CD4-positive, alpha-beta T cell treated with Interferon alpha-2 for 1 hour (primary cell): ENCODE data around the gene TRABD.

Experiments
- DNase-seq, 2 donors: peaks; one replicate each; pipeline ENCODE4 v3.0.0-alpha.2; 2020 to 2022

TRABD gene

GRCh38 chr22:50220603-50221409 is 35.1 kb downstream of the TRABD start:
- DNase-seq: no peak

- DNase-seq: no peak
Measured at GRCh38 chr22:50221410-50222300, 35.9 kb downstream of the TRABD start.

GRCh38 chr22:50222508-50222907 is 36.8 kb downstream of the TRABD start:
- no peak for DNase-seq

DNA sequence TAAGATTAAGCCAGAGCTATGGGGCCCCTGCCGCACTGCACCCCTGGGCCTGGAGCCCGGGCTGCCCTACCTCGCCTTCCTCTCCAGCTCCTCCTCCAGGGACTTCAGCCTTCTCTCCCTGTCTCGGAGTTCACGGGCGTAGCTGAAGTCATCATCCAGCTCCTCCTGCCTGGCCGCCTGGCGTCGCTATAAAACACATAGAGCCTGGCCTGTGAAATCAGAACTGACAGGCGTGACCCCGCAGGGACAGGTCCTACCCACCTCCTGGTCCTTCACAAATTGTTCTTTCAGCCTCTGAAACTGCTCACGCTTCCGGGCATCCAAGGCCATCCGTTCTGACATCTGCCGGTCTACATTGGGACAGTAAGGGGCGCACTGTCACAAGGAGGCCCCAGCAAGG is 38.4 kb downstream of the TRABD start:
- DNase-seq: no peak

- no peak for DNase-seq
Measured at GRCh38 chr22:50225200-50225969, 39.7 kb downstream of the TRABD start.

- DNase-seq: no peak
Measured at GRCh38 chr22:50226063-50226874, 40.6 kb downstream of the TRABD start.

DNA sequence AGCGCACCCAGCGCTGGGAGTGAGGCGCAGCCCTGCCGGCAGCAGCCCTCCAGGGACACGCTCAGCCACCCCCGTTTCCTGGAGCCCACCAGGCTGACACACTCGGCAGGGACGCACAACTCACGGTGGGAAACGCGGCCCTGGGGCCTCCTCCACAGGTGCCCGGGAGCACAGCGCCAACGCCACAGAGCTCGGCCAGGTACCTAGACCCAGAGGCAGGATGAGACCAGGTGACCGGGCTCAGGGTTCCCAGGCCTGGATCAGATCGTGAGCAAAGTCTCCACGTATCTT is 41.1 kb downstream of the TRABD start:
- DNase-seq: no peak

DNA sequence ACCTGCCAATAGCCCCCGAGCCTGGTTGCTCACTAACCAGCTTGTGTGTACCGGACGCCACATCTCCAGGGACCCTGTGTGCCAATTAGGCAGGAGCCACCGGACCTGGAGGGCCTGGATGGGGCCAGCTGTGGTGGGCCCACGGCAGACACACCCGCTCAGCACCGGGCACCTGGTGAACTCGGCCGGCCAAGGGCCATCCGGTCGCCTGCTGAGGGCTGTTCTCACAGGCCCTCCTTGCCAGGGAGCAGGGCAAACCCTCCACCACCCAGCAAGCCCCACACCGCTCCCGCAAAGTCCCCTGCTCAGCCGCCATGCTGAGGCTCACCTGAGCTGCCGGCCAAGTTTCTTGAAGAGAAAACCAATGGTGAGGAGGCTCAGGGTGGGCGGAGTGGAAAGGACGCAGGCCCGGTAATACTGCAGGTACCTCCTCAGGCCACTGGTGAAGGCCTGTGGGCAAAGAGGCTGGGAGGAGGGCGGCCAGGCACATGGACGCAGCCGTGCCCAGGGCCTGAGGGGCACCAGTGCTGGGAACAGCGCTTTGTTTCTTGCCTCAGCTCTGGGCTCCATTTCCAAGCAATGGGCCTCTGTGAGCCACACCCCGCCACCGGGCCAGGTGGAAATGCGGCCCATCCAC is 42.0 kb downstream of the TRABD start:
- no peak for DNase-seq

DNA sequence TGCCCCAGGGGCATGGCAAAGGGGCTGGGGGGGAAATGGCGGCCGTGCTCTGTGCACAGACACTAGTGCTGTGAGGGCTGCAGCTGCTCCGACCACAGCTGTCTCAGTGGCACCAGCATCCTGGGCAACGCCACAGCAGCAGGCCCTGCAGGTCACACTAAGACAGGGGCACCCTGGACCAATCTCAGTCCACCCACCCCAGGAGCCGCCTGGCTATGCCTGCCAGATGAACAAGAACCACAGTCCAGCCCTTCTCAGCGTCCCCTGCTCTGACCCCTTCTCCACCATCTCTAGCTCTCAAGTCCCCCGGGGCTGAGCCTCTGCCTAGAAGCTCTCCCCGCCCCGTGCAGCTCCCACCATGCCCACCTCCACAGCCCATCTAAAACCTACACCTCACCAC is 42.7 kb downstream of the TRABD start:
- no peak for DNase-seq

GRCh38 chr22:50229370-50229769 is 43.7 kb downstream of the TRABD start:
- no peak for DNase-seq

GRCh38 chr22:50232481-50233151 is 46.9 kb downstream of the TRABD start:
- no peak for DNase-seq

DNA sequence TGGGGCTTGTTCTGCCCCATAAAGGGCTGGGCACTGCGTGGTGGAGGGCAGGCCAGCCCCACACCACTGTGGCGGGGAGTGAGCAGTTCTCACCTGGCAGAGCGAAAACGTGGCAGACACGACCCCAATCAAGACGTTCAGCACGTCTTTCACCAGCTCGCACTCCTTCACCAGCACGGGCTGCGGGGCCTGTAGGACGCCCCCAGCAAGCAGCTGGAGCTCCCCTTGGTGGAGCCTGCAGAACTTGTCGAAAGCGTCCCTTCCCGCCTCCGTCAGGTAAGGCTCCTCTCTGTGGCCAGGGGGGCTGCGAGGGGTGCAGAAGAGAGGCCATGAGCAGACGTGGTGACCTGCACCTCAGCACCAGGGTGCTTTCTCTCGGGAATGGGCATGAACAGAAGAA is 47.5 kb downstream of the TRABD start:
- DNase-seq: no peak

DNA sequence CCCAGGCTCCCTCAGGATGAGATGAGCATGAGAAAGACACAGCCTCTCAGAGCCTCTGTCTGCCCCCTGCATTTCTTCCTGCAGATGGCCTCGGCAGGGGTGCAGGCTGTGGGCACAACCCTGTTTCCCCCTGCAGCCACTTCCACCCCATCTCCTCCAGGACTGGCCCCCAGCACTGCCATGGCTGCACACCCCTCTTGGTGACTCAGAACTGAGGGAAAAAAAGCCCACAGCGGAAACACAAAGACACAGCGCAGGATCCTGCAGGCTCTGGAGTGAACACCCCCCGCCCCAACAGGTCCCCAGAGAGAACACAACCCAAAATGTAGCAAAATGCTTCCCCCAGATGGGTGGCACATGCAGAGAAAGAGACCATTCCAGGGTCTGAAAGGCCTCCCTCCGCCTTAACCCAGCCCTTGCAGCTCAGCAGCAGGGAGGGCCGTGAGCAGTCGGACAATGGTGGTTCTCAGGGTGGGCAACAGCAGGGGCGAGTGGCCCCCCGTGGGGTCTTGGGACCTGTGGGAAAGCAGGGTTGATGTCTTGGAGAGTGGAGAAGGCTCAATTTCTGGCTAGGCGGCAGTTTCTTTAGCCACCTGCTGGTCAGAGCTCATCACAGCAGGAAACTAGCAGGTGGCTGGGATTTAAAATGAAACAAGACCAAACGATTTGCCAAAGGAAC is 51.2 kb downstream of the TRABD start:
- DNase-seq: no peak

- no peak for DNase-seq
Measured at GRCh38 chr22:50238755-50239154, 53.0 kb downstream of the TRABD start.

GRCh38 chr22:50242406-50242949 is 56.8 kb downstream of the TRABD start:
- DNase-seq: no peak

- no peak for DNase-seq
Measured at GRCh38 chr22:50243685-50244419, 58.1 kb downstream of the TRABD start.

GRCh38 chr22:50244420-50245213 is 58.9 kb downstream of the TRABD start, which contains the start of gene TUBGCP6:
TSS of gene TUBGCP6 (minus strand) at chr22:50245023. CDS start at chr22:50244459, 564 bp downstream.
- peak; percentile 90 to 92 for DNase-seq

- DNase-seq: no peak
Measured at GRCh38 chr22:50245214-50246072, 59.7 kb downstream of the TRABD start.
